GM19035 (cell line): ENCODE data around the gene ASPG.
"Not testable (repeated sequence)": the region's sequence is repeated elsewhere in the genome, so short reads cannot be mapped to it uniquely, and the experiment has no call there.

Source experiments
- ATAC-seq: cut with Tn5 transposase; IDR thresholded peaks from one replicate; pipeline ENCODE4 v1.9.1; 2021; ENCODE audit not compliant: unreplicated experiment

ASPG gene

GRCh38 chr14:104144911-104145825, 59.7 kb downstream of the ASPG start:
- ATAC-seq, result no peak

DNA sequence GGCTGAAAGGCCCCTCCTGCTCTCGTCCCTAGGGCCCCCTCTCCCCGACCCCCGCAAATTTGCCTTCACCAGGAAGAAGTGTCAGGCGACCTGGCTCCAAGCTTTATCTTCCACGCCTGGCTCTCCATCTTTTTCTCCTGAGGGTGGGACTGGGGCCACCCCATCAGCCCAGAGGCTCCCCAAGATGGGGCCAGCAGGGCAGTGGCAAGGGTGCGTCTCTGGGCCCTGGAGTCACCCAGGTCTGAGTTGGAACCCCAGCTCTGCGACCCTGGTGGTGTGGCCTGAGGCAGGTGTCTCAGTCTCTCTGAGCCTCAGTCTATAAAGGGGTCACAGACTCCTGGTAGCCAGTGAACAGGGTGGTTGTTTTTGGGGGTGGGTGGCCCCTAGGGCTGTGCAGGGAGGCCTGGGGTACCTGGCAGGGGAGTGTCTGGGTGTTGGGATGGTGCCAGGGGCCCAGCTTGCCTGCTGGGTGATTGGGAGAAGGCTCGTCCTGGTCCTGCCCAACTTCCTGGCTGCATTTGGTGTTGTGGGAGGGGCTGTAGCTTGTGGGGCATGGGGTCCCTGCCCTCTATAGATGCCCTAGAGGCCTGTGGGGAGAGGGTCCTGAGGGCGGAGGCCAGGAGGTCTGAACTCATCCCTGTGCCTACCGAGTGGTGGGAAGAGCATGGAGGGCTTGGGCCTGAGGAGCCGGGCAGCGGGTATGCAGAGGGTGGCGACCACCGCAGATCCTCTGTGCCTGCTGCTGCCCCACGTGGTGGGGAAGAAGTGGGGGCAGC, 60.5 kb downstream of the ASPG start:
- no peak for ATAC-seq

DNA sequence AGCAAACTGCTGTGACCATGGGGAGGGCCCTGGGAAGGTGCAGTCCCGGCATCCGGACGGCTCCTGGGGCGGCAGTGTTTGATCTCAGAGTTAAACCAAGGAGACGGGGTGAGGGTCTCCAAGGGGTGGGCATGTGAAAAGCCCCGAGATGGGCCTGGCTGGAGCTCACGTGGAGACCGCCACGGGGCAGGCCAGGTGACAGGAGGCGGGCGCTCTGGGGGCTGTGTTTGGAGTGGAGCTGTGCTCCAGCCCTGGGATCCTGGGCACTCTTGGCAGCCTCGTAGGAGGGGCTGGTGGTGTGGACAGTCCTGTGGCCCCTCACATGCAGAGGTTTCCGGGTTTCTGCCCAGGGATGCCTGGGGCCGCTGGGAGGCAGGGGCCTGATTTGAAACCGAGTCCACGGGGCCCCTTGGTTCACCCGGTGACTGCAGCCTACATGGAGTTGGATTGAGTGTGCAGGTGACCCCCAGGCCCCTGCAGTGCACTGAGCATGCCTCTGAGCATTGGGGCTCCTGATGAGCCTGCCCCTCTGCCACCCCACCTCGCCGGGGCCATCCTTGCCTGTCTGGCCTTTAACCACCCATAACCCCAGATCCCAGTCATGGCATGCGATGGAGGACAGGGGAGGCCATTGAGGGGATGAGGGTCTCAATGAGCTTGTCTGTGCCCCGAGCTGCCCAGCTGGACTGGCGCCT, 61.3 kb downstream of the ASPG start:
- ATAC-seq, result no peak

GRCh38 chr14:104147346-104148125, 62.0 kb downstream of the ASPG start:
- ATAC-seq, result no peak

DNA sequence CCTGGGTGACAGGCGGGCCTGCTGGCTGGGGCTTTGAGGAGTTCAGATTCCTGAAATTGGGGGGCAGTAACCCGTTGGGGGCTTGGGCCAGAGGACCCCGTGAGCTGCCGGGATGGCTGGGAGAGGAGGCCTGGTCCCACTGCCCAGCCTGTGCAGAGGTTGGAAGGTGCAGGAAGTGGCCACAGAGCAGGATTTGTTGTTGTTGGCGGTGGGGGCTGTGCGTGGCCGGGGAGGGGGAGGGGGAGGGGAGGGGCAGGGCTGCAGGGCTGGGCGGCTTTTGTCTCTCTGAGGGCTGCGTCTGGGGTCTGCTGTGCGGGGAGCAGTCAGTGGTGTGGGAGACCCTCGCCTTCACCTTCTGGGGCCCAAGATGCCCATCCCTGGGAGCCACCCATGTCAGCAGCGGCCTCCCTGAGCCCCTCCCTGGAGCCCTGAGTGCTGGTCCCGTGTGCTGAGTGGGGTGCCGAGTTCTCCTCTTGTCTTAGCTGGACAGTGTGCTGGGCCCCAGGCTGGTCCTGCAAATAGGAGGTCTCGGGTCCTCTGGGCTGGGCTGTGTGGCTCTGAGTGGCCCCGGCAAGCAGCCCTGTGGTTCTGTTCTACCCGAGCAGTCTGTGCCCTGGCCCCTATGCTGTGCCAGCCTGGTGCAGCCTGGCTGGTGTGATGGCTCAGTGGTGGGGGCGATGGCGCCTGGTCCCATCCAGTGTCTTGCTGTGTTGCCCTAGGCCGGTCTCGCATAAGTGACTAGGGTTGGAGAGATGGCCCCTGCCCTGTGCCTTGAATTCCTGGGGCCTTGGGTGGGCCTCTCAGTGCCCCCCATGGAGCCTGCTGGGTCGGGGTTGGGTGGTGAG, 63.2 kb downstream of the ASPG start:
- no peak for ATAC-seq

DNA sequence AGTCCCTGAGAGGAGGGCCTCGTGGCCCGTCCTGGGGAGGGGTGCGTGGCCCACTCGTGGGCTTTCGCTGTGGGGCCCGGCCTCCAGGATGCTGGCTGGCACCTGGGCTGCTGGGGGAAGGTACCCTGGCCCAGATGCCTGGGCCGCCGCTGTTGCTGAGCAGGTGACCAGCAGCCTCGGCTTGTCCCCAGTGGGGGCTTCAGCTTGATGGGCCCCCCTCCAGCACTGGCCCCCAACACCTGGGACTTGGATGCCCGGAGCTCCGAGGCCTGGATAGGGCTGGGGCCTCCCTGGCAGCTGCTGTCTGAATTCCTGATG, 63.7 kb downstream of the ASPG start:
- ATAC-seq, result no peak

DNA sequence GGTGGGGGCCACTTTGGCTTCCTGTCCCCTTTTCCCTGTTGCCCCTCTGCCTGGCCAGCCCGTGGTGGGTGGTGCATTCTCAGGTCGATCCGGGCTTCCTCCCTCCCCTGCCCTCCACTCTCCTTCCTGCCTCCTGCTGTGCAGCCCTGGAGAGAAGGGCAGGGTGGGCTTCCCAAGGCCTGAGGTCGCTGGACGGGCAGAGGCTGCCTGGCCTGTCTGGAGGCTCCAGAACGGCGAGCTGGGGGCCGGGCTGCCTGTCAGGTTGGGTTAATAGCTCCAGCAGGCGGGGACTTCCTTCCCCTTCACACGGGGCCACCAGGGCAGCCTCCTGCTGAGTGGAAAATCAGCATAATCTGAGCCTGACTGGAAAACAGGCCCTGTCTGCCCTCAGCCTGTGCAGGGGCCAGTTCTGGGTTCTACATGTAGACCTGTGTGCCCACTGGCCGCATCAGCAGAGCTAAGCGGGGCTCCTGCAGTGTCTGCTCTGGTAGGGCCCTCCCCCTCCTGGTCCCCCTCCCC, 64.2 kb downstream of the ASPG start:
- no peak for ATAC-seq

DNA sequence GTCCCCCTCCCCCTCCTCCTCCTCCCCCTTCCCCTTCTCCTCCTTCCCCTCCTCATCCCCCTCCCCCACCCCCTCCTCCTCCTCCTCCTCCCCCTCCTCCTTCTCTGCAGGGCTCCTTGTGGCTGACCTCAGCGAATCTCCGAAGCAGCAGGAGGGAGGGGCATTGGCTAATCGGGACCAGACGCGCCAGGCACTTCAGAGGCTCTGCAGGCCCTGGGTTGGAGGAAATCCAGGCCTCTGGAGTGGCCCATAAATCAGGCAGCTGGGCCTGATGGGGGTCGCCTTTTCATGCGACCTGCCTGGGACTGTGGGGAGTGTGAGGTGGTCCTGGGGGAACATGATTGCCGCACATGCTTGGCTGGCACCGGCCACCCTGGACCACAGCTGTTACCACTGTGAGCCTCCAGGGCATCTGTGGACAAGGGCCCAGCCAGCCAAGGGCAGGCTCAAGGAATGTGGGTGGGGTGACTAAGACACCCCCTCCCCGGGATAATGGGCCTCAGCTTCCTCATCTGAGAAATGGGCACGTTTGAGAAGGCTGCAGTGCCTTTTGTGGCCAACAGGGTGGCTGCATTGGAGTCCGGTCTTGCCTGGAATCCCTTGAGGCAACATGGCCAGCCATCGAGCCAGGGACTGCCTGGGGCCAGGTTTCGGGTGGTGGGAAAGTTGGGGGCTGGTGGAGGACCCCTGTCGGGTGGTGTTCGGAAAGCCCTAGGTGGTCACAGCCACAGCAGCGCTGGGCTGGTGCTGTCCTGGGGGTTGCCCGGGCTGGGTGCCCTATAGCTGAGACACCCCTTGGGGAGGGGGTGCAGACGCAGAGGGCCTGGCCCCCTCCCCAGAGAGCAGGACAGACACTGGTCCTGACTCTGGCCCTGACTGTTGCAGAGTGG, 64.9 kb downstream of the ASPG start:
- ATAC-seq, result no peak

DNA sequence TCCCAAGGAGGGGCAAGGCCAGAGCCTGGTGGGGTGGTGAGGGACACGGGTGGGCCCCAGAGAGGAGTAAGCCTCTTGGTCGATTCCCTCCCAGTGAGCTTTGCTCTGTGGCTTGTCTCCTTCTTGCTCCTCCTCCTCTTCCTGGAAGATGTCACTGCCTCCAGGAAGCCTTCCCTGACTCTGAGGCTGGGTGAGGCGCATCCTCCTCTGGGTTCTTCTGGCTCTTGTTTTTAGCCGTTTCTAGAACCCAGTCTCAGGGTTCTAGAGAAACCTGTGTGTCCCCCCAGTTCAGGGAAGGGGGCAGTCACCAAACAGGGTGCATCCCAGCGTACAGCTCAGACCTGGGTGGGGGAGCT, 65.5 kb downstream of the ASPG start:
- ATAC-seq, result no peak

- no peak for ATAC-seq
These were observed 66.2 kb downstream of the ASPG start for GRCh38 chr14:104151566-104152245.

DNA sequence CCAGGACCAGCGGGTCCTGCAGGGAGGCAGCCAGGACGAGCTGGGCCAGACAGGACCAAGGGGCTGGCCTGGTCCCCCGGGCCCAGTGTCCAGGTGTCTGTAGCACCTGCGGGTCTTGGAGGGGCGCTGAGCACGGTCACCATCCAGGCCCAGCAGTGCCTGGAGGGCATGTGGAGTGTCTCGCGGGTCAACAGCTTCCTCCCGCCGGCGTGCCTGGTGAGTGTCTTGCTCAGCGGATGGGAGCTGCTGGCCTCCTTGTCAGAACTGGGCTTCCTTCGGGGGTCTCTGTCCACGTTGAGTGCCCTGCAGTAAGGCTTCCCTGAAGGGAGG, 66.7 kb downstream of the ASPG start:
- no peak for ATAC-seq

GRCh38 chr14:104152686-104153393, 67.3 kb downstream of the ASPG start:
- no peak for ATAC-seq

DNA sequence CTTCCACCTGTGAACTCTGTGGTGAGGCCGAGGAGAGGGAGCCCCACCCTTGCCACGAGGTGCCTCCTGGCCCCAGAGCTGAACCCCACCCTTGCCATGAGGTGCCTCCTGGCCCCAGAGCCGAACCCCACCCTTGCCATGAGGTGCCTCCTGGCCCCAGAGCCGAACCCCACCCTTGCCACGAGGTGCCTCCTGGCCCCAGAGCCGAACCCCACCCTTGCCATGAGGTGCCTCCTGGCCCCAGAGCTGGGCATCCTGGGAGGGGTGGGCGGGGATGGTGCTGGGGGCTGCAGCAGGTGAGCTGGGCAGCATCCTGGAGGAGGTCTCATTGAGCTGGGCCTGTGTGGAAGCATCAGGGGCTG, 67.9 kb downstream of the ASPG start:
- not testable (repeated sequence) for ATAC-seq

- no peak for ATAC-seq
These were observed 68.7 kb downstream of the ASPG start for GRCh38 chr14:104154246-104154645.

DNA sequence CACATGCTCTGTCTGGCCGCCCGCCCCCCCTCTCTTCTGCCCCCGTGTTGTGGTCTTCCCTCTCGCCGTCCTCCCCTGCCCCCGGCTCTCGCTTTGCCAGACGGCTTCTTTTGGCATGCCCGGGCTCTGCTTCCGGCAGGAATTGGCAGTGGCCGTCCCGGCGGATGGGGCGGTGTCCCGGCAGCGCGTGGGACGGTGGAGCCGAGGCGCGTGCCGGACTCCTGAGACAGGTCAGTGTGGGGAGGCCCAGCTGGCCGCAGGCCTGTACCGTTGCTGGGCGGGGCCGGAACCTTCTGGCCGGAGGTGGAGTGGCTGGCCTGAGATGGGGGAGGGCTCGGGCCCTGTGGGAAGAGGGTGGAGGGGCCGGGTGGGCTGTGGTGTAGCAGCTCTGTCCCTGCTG, 70.0 kb downstream of the ASPG start:
- ATAC-seq, result no peak

DNA sequence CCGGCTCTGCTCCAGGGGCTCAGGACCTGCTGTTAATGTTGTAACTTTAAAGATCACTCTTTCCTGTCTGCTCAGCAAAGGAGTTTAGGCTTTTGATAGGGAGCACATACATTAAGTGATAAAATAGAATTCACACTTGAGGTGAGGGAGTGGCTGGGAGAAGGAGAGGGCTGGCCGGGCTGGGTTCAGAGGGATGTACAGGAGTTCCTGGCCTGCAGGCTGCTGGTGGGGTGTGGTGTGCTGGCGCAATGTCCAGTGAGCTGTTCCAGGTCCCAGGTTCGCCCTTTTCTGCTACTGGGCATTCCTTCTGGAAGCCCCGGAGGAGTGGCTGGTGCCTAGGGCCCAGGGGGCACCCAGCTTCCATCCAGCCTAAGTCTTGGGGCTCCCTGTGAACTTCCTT, 70.6 kb downstream of the ASPG start:
- no peak for ATAC-seq

GRCh38 chr14:104157016-104157928, 71.8 kb downstream of the ASPG start:
- no peak for ATAC-seq
